GM12801 (cell line): Measurements from ENCODE around the gene LENG9.

Experiments
- TF ChIP-seq, protein P1 (sequence below): IDR thresholded peaks from one replicate; pipeline ENCODE4 v1.5.1; 2011; ENCODE audit warnings: control low read depth; ENCODE audit not compliant: insufficient read length; ENCODE audit errors: extremely low read depth

Gene LENG9

DNA sequence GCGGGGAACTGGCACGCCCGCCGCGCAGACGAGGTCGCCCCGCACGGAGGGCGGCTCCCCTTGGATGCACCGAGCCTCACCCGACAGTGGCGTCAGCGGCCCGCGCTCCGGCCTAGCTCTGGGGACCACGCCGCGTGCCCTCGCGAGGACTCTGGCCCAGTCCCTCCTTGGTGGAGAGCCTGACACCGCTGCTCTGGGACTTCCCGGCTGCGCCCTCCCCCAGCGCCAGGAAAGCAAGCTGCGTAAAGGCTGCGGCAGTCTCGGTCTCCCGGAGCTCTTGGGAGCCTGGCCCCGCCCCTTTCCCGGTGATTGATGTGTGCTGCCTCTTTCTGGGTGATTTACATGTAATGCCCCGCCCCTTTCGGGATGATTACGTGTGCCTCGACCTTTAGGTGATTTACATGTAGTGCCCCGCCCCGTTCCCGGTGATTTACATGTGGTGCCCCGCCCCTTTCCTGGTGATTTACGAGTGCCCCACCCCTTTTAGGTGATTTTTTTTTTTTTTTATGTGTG, at the start of gene LENG9:
TSS of gene LENG9 (minus strand) at position 248 of the 513 bp plus-strand sequence. CDS start 252 bp downstream, outside the sequence.
- TF ChIP-seq, protein P1, sequence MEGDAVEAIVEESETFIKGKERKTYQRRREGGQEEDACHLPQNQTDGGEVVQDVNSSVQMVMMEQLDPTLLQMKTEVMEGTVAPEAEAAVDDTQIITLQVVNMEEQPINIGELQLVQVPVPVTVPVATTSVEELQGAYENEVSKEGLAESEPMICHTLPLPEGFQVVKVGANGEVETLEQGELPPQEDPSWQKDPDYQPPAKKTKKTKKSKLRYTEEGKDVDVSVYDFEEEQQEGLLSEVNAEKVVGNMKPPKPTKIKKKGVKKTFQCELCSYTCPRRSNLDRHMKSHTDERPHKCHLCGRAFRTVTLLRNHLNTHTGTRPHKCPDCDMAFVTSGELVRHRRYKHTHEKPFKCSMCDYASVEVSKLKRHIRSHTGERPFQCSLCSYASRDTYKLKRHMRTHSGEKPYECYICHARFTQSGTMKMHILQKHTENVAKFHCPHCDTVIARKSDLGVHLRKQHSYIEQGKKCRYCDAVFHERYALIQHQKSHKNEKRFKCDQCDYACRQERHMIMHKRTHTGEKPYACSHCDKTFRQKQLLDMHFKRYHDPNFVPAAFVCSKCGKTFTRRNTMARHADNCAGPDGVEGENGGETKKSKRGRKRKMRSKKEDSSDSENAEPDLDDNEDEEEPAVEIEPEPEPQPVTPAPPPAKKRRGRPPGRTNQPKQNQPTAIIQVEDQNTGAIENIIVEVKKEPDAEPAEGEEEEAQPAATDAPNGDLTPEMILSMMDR = no peak

GRCh38 chr19:54507824-54508223, 44.2 kb upstream of the LENG9 start:
- TF ChIP-seq, protein P1 = no peak

GRCh38 chr19:54506079-54506478, 42.5 kb upstream of the LENG9 start:
- TF ChIP-seq, protein P1 = no peak

DNA sequence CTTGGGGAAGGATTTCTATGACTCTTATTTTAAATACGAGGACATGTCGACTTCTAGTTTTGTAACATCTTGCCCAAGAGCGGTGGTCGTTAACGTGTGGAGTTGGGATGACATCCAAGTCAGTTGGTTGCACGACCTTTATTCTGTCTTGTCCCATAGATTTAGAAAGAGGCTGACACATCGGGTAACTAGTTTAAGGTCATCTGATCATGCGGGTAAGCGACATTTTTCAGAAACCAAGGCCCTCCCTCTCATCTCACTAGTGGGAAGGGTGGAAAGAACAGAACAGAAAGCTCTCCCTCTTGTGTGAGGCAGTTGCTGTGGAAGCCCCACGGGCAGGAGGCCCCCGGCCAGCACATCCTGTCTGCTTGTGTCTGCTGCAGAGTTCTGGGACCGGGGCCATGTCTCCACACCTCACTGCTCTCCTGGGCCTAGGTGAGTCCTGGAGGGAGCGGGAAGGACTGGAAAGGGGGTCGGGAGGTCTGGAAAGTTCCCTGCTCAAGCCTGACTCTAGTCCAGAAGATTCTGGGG, 39.0 kb upstream of the LENG9 start, which contains the start of gene LAIR2:
TSS of gene LAIR2 (plus strand) at position 314 of the 531 bp plus-strand sequence. CDS start at position 402, 88 bp downstream.
- TF ChIP-seq, protein P1 = no peak

DNA sequence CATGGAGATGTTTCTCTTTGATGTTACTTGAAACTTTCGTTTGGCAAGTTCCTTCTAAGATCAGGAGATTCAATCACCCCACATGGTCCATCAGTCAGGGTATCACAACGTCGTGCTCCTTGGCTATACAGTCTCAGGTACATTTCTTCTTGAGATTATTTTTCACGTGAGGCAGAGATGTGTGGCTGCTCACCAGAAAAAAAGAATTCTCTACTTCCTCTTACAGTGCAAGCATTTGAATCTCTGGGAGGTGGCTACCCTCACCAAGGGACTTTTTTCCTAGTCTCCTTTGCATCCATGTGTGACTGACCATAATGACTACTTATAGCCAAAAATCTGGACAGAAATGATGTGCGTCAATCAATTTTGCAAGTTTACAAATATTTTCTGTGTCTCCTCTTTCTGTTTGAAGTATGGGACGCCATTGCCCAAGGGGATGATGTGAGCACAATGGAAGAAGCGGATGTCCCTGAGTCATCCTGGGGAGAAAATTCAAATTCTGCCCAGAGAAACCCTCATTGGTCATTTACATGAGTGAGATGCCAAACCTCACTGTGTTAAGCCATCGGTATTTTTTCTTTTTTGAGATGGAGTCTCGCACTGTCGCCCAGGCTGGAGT, 30.5 kb upstream of the LENG9 start:
- TF ChIP-seq, protein P1 = no peak

- TF ChIP-seq, protein P1 = no peak
These were observed 29.0 kb upstream of the LENG9 start for GRCh38 chr19:54492568-54492967.

- TF ChIP-seq, protein P1 = no peak
These were observed 26.2 kb upstream of the LENG9 start for GRCh38 chr19:54489766-54490165.
